Central memory CD4-positive, alpha-beta T cell (primary cell): ENCODE results near the gene POU2F3.
A peak's percentile ranks its signal among the peaks of the same experiment; 100 is the strongest.

Experiments used
- DNase-seq: peaks from one replicate; pipeline ENCODE4 v3.0.0; 2022

Gene POU2F3

GRCh38 chr11:120210626-120211521 is 29.1 kb upstream of the POU2F3 start, which contains the start of gene OAF:
Gene OAF, plus strand, starts transcription at chr11:120211032. Its CDS starts 248 bp downstream, at chr11:120211280.
- DNase-seq: peak; percentile 63

DNA sequence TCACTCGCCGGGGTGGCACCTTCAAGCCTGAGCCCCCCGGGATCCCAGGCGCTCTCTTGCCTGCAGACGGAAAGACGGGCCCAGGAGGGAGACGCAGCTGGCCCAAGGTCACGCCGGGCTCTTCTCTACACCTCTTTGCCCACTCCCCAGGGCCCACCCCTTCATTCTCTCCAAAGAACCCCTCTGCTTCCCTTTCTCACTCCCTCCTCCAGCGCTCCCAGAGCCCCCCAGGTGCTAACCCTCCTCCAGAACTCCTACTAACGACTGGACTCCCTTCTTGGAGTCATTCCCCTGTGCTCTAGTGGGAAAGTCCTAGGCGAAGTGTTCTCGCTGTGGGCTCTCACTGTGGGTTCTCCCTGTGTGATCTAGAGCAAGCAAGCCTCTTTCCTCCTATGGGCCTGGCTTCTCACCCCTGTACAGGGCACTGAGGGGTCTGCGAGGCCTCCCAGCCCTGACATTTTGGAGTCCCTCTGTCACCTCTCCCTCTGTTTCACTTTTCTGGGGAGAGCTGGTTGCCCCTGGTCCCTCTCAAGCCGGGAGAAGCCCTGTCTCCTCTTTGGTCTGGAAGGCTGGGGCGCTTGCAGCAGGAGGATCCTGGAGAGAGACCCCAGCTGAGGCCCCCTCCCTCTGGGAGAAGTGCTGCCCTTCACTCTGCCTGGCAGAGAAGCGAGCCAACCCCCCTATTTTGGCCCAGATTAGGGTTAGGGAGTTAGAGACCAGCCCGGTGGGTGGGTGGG is 28.2 kb upstream of the POU2F3 start:
- no peak for DNase-seq

DNA sequence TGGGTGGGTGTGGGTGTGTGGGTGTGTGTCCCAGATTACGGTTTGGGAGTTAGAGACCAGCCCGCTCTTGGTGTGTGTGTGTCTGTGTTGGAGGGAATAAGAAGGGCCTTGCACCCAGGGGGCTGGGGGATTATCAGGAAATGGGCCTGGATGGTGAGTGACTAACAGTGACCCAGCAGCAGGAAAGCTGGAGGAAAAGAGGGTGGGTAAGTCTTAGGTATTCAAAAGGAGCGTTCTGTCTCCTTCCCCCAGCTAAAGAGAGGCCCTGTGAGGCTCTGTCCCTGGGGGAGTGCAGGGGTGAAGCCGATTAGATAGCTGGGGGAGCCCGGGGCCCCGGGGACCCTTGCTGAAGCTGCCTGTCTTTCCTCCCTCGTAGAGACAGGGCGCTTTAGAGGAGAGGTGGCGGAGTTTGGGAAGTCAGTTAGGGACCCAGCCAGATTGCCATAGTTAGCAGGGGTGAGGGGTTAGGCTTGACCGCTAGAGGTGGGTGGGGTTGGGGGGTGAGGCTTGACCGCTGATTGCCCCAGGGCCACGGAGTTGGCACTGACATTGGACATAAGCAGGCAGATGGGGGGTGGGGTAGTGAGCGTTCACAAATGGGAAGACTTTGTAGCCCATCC is 27.6 kb upstream of the POU2F3 start:
- no peak for DNase-seq

DNA sequence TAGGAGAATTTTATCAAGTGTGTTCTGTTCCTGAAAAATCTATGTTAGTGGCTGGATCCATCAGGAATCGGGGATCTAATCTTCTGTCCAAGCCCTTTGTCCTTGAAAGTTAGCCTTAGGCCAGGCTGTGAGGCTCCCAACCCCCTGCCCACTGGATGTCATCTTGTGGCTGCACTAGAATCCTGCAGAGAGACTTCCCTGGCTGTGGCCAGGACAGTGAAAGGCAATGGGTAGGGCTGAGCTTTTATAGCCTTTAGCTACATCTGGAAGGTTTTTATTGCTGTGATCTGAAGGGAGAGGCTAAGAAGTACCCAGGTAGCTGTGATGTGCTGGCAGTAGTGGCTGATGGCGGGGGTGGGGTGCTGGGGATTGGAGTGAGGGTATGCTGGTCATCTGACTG is 27.0 kb upstream of the POU2F3 start:
- DNase-seq: no peak

DNA sequence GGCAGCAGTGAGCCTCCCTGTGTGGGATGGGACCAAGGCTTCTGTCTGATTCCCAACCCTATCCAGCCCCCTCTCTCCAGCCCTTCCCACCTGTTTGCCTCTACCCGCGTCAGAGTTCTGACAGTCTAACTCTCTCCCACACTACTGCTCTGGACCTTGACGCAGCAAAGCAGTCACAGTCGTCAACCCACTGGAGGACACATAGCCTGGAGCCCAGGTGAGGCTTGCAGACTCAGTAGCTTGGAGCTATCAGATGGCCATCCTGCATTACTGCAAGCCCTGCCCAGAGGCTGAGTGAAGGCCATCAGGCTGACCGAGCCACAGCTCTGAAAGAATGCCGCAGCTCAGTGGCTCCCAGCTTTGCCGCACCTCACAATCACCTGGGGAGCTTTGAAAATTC is 25.4 kb upstream of the POU2F3 start:
- no peak for DNase-seq

DNA sequence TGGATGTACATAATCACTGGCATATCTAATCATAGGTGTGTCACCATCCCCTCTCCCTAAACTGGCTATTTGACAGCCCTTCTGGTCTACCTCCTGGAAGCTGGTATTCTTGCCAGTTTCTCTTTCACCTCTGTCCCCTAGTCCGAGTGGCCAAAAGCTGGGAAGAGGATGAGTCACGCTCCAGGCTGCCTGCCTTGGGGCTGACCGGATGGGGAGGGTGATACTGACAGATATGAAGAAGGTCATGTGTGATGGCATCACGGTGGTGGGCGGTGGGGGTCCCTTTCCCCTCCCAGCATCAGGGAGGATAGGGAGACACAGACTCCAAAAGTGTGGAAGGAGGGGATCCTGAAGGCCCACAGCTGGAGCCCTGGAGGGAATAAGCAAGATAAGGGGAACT is 24.3 kb upstream of the POU2F3 start:
- no peak for DNase-seq

DNA sequence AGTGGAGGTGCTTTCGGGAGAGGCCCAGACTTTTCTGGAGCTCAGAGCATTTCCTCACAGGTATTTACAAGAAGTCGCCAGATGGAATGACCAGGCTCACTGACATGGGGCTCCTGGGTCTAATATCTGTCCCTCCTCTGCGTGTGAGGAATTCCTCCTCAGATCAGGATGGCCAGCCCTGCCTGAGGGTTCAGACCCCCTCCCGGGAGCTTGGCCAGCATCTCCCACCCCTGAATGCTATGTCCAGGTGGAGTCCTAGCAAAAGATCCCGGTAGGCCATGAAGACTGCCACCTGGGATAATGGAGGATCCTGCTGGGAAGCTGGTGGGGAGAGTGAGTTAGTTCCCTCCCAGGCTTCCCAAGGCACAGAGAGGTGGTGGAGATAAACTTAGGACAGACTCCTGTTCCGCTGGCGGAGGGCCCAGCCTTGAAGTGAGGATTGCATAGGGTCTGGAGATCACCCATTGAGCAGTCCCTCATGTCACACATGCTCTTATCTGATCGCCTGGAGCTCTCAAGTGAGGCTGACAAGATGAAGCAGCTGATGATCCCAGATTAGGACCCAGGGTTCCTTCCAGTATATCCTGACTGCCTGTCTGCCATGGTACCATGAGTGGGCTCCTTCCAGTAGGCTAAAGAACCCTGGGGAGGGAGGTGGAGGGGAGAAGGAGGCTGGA is 23.4 kb upstream of the POU2F3 start:
- no peak for DNase-seq

DNA sequence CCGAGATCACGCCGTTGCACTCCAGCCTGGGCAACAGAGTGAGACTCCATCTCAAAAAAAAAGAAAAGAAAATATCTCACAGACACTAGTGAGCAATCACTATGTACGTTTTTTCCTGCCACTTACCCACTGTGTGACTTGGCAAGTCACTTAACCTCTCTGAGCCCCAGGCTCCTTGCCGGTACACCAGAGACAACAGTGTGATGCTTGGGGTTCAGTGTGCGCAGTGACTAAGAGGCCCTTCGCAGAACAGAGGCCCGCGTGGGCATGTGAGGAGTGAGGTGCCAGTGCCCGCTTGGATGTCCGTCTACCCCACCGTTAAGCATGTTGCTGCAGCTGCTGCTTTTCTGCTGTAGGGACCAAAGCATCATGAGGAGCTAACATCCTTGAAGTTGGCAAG is 22.4 kb upstream of the POU2F3 start:
- DNase-seq: no peak

DNA sequence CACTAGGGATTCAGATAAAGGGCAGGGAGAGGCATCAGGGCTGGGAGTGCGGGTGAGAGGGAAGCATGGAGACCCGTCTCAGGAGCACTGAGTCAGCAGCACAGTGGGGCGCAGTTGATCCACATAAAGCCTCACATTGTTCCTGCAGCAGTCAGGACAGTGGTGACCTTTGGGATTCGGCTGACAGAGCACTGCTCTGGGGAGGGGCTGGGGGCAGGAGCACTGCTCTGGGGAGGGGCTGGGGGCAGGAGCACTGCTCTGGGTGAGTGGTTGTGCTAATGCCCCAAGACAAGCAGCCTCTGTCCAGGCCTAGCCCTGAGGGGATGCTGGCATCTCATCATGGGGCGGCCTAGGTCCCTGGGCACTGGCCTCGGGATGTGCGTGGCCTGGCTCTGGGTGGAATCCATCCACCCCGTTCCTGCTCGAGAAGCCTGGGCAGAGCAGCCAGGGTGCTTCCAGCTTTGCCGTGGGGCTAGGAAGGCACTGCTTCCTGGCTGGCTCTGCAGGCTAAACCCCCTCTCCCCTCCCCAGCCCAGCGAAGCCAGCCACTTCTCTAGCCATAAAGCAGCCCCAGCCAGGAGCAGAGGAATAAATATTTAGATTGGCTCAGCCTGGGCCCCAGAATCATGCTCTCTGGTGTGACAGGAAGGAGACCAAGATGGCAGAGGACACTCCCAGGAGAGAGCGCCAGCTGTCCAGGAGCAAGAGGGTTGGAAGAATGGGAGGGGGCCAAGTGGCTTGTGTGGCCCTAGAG is 21.8 kb upstream of the POU2F3 start:
- no peak for DNase-seq

GRCh38 chr11:120218695-120219033 is 21.3 kb upstream of the POU2F3 start:
- no peak for DNase-seq

- no peak for DNase-seq
Measured at GRCh38 chr11:120219232-120219937, 20.6 kb upstream of the POU2F3 start.

GRCh38 chr11:120219938-120220746 is 19.8 kb upstream of the POU2F3 start:
- no peak for DNase-seq

DNA sequence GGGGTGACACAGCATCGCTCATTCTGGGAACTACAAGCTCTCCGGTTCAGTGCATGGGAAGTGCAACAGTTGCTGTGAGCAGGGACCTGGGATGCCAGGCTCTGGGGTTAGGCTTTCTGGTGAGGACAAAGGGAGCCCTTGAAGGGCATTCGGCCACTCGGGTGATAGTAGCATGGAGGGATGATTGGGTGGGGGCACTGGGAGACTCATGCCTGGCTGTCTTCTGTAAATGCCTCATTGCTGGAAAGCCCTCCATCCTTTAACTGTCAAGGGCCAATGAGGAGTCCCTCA is 19.2 kb upstream of the POU2F3 start:
- DNase-seq: no peak

- no peak for DNase-seq
Measured at GRCh38 chr11:120221115-120221752, 18.7 kb upstream of the POU2F3 start.

- DNase-seq: no peak
Measured at GRCh38 chr11:120222916-120223315, 17.0 kb upstream of the POU2F3 start.

DNA sequence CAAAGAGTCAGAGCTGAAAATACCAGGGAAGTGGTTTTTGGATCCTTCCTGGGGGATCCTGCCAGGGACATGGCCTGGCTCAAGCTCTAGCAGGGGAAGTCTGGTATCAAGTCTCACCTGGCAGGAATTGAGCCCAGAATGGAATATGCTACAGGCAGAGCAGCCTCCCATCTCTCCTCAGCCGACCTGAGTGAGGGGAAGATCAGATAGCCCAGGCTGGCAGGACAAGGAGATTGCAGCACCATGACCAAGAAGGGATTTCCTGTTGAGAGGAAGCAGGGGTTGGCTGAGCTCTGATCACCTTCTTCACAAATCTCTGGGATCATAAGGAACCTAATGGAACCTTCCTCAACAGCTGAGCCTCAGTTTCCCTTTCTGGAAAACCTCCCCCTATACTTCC is 16.1 kb upstream of the POU2F3 start:
- DNase-seq: no peak

DNA sequence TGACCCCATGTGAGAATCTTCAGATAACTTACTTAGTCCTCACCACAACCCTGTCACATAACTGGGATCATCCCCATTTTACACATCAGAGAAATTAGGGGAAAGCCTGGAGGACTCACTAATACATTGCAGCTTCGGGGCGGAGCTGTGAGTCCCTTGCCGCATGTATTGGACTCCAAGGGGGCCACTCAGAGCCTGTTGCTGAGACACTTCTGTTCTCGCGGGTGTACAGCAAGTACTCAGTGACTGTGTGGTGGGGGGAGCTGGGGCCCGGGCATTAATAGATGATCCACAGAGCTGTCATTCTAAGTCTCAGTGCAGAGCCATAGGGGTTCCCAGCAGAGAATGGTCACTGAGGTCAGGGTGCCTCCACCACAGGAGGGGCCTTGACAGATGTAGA is 15.6 kb upstream of the POU2F3 start:
- no peak for DNase-seq

GRCh38 chr11:120224972-120225909 is 14.7 kb upstream of the POU2F3 start:
- no peak for DNase-seq

DNA sequence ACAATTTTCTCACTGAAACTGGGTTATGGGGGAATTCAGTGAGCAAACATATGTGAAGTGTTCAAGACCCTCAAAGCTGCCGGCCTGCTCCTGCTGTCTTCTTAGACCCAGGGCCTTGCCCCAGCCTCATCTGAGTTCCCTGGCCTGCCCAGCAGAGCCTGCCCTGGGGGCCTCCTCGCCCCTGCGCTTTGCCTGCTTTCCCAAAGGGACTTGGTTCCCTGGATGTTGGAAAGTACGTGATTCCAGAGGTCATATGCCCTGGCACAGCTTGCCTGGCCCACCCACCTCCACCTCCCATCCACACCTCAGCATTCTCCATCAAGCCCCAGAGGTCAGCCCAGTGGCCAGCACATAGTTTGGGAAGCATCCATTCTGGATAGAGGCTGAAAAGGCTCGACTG is 13.7 kb upstream of the POU2F3 start:
- DNase-seq: no peak
